Epithelial cell of alveolus of lung (primary cell): ENCODE results near the gene ETFDH. TPM values are rescaled to one million over a fixed set of nuclear protein-coding genes. Genes with fewer than 3 reads are reported as not detected.

Source experiments
- total RNA-seq: library from RNA; depleted of rRNA; stranded (reverse); fragments of >200 nt; gene quantifications from 2 replicates; pipeline ENCODE4 v1.2.1, GENCODE V29; 2015

Gene ETFDH
- 8.8 and 10.9 TPM in 2 replicates for total RNA-seq

GRCh38 chr4:158671915-158672806, at the start of gene ETFDH:
Gene ETFDH, plus strand, starts transcription at chr4:158672296. Its CDS starts 161 bp downstream, at chr4:158672457.

GRCh38 chr4:158671665-158671914, 506 bp upstream of the ETFDH start, which contains the start of gene C4orf46:
Gene C4orf46, minus strand, starts transcription at chr4:158671887. Its CDS starts 86 bp downstream, at chr4:158671801.

GRCh38 chr4:158722917-158723793, 51.1 kb downstream of the ETFDH start, which contains the start of gene PPID:
Gene PPID, minus strand, starts transcription at chr4:158723396. Its CDS starts 108 bp downstream, at chr4:158723288.

Other genes starting within 250 kb of the ETFDH start
- gene RXFP1, start 150.4 kb upstream of the ETFDH start, total RNA-seq, result not detected in 2 replicates
- 7.6 and 16.9 TPM in 2 replicates for gene C4orf46, start 409 bp upstream of the ETFDH start, total RNA-seq
- gene PPID, start 51.1 kb downstream of the ETFDH start, total RNA-seq, result 23.8 and 30.2 TPM in 2 replicates
- gene FNIP2, start 96.7 kb downstream of the ETFDH start, total RNA-seq, result 9.3 and 12.0 TPM in 2 replicates